IPS DF 6.9 (cell line): ENCODE data around the gene RPE.

ENCODE experiments used
- DNase-seq: peaks from one replicate; pipeline ENCODE4 v3.0.0-alpha.2; 2013; ENCODE audit warnings: low read depth, low spot score
- H3K27ac ChIP-seq: one replicate; pipeline ENCODE4 v1.5.1; 2013; ENCODE audit warnings: low read length, control low read depth
- H3K27me3 ChIP-seq: 2 replicates; pipeline ENCODE4 v1.6.1; 2013; ENCODE audit warnings: mild to moderate bottlenecking, low read length; ENCODE audit not compliant: control insufficient read depth, insufficient read depth
- H3K36me3 ChIP-seq: 2 replicates; pipeline ENCODE4 v1.6.1; 2013; ENCODE audit warnings: low read length; ENCODE audit not compliant: control insufficient read depth, insufficient read depth
- H3K4me1 ChIP-seq: 2 replicates; pipeline ENCODE4 v1.6.1; 2013; ENCODE audit warnings: low read length; ENCODE audit not compliant: control insufficient read depth, insufficient read depth
- H3K4me3 ChIP-seq: 2 replicates; pipeline ENCODE4 v1.5.1; 2013; ENCODE audit warnings: mild to moderate bottlenecking, low read length
- H3K9me3 ChIP-seq: 2 replicates; pipeline ENCODE4 v1.6.1; 2013; ENCODE audit warnings: low read length, inconsistent platforms; ENCODE audit not compliant: control insufficient read depth, insufficient read depth
- WGBS: extraction: QIAGEN DNeasy Blood & Tissue Kit; methylation state at CpG from one replicate; pipeline ENCODE4 v1.1.7; 2013; ENCODE audit warnings: mixed read lengths, missing lambda C conversion rate; ENCODE audit not compliant: insufficient read length, insufficient coverage; 5-methylcytosine and 5-hydroxymethylcytosine counted together

The RPE gene

GRCh38 chr2:209974576-209974975 is 27.9 kb upstream of the RPE start:
- DNase-seq: no peak
- H3K27me3 ChIP-seq: no peaks in the 10 kb centered on the region
- 100% methylated on average over 1 of the region's 1 CpG for WGBS

GRCh38 chr2:209976698-209977385 is 25.6 kb upstream of the RPE start:
- Histone ChIP-seq H3K27ac (no peak overlapping the region), H3K4me3 (no peak overlapping the region), H3K4me1 (no peaks in the 10 kb centered on the region), H3K9me3 (no peaks in the 10 kb centered on the region), H3K36me3 (no peaks in the 10 kb centered on the region), H3K27me3 (no peaks in the 10 kb centered on the region)
- whole genome bisulfite sequencing: no CpG with 5 or more reads among the region's 9 CpGs
- DNase-seq: no peak

More at GRCh38 chr2:209974576-209974975, 27.9 kb upstream of the RPE start:
- Histone ChIP-seq H3K4me1 (no peaks in the 10 kb centered on the region), H3K4me3 (no peak overlapping the region), H3K9me3 (no peaks in the 10 kb centered on the region), H3K27ac (no peak overlapping the region), H3K36me3 (no peaks in the 10 kb centered on the region)

GRCh38 chr2:209977386-209978239 is 24.8 kb upstream of the RPE start:
- no peaks in the 10 kb centered on the region for H3K9me3 ChIP-seq
- H3K4me1 ChIP-seq: no peaks in the 10 kb centered on the region
- H3K4me3 ChIP-seq: no peak overlapping the region
- no peaks in the 10 kb centered on the region for H3K27me3 ChIP-seq
- H3K27ac ChIP-seq: no peak overlapping the region
- WGBS: no CpG with 5 or more reads among the region's 2 CpGs
- no peak for DNase-seq
- H3K36me3 ChIP-seq: no peaks in the 10 kb centered on the region

GRCh38 chr2:209984291-209984690 is 18.1 kb upstream of the RPE start:
- Histone ChIP-seq H3K27me3 (no peaks in the 10 kb centered on the region), H3K36me3 (no peaks in the 10 kb centered on the region), H3K4me3 (no peak overlapping the region), H3K27ac (no peak overlapping the region), H3K9me3 (no peaks in the 10 kb centered on the region), H3K4me1 (no peaks in the 10 kb centered on the region)
- no CpG with 5 or more reads among the region's 2 CpGs for WGBS
- no peak for DNase-seq

GRCh38 chr2:209985874-209986273 is 16.6 kb upstream of the RPE start:
- no peak overlapping the region for H3K4me3 ChIP-seq
- no CpG with 5 or more reads among the region's 3 CpGs for WGBS
- H3K4me1 ChIP-seq: no peaks in the 10 kb centered on the region
- no peak for DNase-seq
- no peaks in the 10 kb centered on the region for H3K9me3 ChIP-seq
- no peaks in the 10 kb centered on the region for H3K36me3 ChIP-seq
- H3K27ac ChIP-seq: no peak overlapping the region
- no peaks in the 10 kb centered on the region for H3K27me3 ChIP-seq

GRCh38 chr2:209986415-209986814 is 16.0 kb upstream of the RPE start:
- WGBS: no CpG with 5 or more reads among the region's 2 CpGs
- H3K4me1 ChIP-seq: no peaks in the 10 kb centered on the region
- no peaks in the 10 kb centered on the region for H3K36me3 ChIP-seq
- no peaks in the 10 kb centered on the region for H3K9me3 ChIP-seq
- no peaks in the 10 kb centered on the region for H3K27me3 ChIP-seq
- H3K4me3 ChIP-seq: no peak overlapping the region
- no peak for DNase-seq
- no peak overlapping the region for H3K27ac ChIP-seq

- H3K36me3 ChIP-seq: no peaks in the 10 kb centered on the region
- no CpG with 5 or more reads among the region's 4 CpGs for WGBS
- no peaks in the 10 kb centered on the region for H3K4me1 ChIP-seq
- H3K27me3 ChIP-seq: no peaks in the 10 kb centered on the region
- DNase-seq: no peak
- H3K27ac ChIP-seq: no peak overlapping the region
- H3K4me3 ChIP-seq: no peak overlapping the region
- H3K9me3 ChIP-seq: no peaks in the 10 kb centered on the region
Observed at GRCh38 chr2:209988010-209988409, 14.4 kb upstream of the RPE start.

GRCh38 chr2:209990838-209991237 is 11.6 kb upstream of the RPE start:
- Histone ChIP-seq H3K4me1 (no peaks in the 10 kb centered on the region), H3K36me3 (no peaks in the 10 kb centered on the region), H3K27ac (no peak overlapping the region), H3K4me3 (no peak overlapping the region), H3K27me3 (no peaks in the 10 kb centered on the region), H3K9me3 (no peaks in the 10 kb centered on the region)
- no CpG with 5 or more reads among the region's 2 CpGs for WGBS
- DNase-seq: no peak

GRCh38 chr2:209993968-209994367 is 8.5 kb upstream of the RPE start:
- no peaks in the 10 kb centered on the region for H3K27me3 ChIP-seq
- H3K9me3 ChIP-seq: no peaks in the 10 kb centered on the region
- H3K4me1 ChIP-seq: no peaks in the 10 kb centered on the region
- no peak overlapping the region for H3K27ac ChIP-seq
- WGBS: no CpG with 5 or more reads among the region's 9 CpGs
- H3K4me3 ChIP-seq: no peak overlapping the region
- DNase-seq: no peak
- H3K36me3 ChIP-seq: no peaks in the 10 kb centered on the region

- Histone ChIP-seq H3K36me3 (no peaks in the 10 kb centered on the region), H3K9me3 (no peaks in the 10 kb centered on the region), H3K27ac (no peak overlapping the region), H3K27me3 (no peaks in the 10 kb centered on the region), H3K4me3 (no peak overlapping the region), H3K4me1 (no peaks in the 10 kb centered on the region)
- DNase-seq: no peak
- WGBS: no CpG with 5 or more reads among the region's 1 CpG
Observed at GRCh38 chr2:209998596-209998995, 3.8 kb upstream of the RPE start.
